Upper lobe of left lung (tissue), 6 donors: Measurements from ENCODE around the gene IDUA. TPM values are rescaled to one million over a fixed set of nuclear protein-coding genes. Genes with fewer than 3 reads are reported as not detected.
"Not testable (repeated sequence)": the region's sequence is repeated elsewhere in the genome, so short reads cannot be mapped to it uniquely, and the experiment has no call there.

Experiments
- ATAC-seq, 2 donors: fragments of 200-7000 bp; cut with Tn5 transposase; one replicate each; pipeline ENCODE4 v1.9.1; 2022; ENCODE audit warnings: mild to moderate bottlenecking in 2 of 2, moderate library complexity in 2 of 2; ENCODE audit not compliant: low FRiP score in 2 of 2
- DNase-seq, 2 donors: peaks; one replicate each; pipeline ENCODE4 v3.0.0-alpha.2; 2019 to 2020
- H3K27ac ChIP-seq, 4 donors: fragments of 200-600 bp; sonication (generic); one replicate each; pipeline ENCODE4 v1.5.1; 2016 to 2019
- H3K27me3 ChIP-seq, 4 donors: fragments of 200-600 bp; sonication (generic); one replicate each; pipeline ENCODE4 v1.5.1; 2017 to 2019
- H3K36me3 ChIP-seq, 4 donors: fragments of 200-600 bp; sonication (generic); one replicate each; pipeline ENCODE4 v1.5.1; 2016 to 2019
- H3K4me1 ChIP-seq, 4 donors: fragments of 200-600 bp; sonication (generic); one replicate each; pipeline ENCODE4 v1.5.1; 2018 to 2019
- H3K4me3 ChIP-seq, 4 donors: fragments of 200-600 bp; sonication (generic); one replicate each; pipeline ENCODE4 v1.5.1; 2017 to 2019; ENCODE audit warnings: mild to moderate bottlenecking in 2 of 4, moderate library complexity in 1 of 4
- H3K9me3 ChIP-seq, 4 donors: fragments of 200-600 bp; sonication (generic); one replicate each; pipeline ENCODE4 v1.5.1; 2018 to 2019
- CTCF ChIP-seq, 6 experiments: fragments of 450-650 bp in 4 of 6; fragments of 200-600 bp in 2 of 6; sonication (generic) in 2 of 6; IDR thresholded peaks; one replicate each; pipeline ENCODE4 v1.5.1; 2016 to 2019; ENCODE audit warnings: antibody characterized with exemption in 6 of 6
- EP300 ChIP-seq, 4 donors: sonication (generic); formaldehyde crosslinking; IDR thresholded peaks; one replicate each; pipeline ENCODE4 v1.5.1; 2017; ENCODE audit warnings: antibody characterized with exemption in 4 of 4, control low read depth in 2 of 4
- POLR2A ChIP-seq, 4 donors: fragments of 450-650 bp; IDR thresholded peaks; one replicate each; pipeline ENCODE4 v1.5.1; 2016 to 2017; ENCODE audit warnings: antibody characterized with exemption in 4 of 4, mild to moderate bottlenecking in 2 of 4
- POLR2AphosphoS5 ChIP-seq, 2 donors: sonication (generic); formaldehyde crosslinking; IDR thresholded peaks; one replicate each; pipeline ENCODE4 v1.5.1; 2017; ENCODE audit warnings: antibody characterized with exemption in 2 of 2
- WGBS, 2 donors: methylation state at CpG; one replicate each; pipeline ENCODE4 v1.1.5; 2017 to 2018; 5-methylcytosine and 5-hydroxymethylcytosine counted together
- total RNA-seq, 6 donors: library from RNA; depleted of rRNA in 4 of 6; stranded (reverse); fragments of >200 nt in 4 of 6; gene quantifications; one replicate each; pipeline versions ENCODE4 v1.1.0 to v1.2.1, GENCODE V29; 2016 to 2021
- donor health status: DM: no; HTN: no; CAD: no; lungs with moderate emphysema.
- donor health status: DM: no; HTN: yes; CAD: no; lungs with severe emphysema.

Gene IDUA
- total RNA-seq, 6 donors from 2014 or later: 13.5 to 152 (median 55.9) TPM

DNA sequence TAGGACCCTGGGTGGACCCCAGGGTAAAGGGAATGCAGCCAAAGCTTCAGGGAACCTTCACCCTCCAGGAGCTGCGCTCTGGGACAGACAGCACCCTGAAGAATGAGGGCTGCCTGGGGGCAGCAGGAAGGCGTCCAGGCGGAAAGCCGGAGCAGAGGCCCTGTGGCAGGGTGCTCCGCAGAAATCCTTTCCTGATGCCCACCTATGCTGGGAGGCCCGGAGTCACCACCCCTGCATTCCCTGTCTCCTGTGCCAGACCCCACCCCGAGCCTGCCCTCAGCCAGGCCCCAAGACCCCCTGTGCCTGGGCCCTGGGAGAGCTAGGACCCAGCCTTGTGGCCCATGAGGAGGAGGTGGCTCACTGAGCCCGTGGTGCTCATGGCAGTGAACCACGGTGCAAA is 12.2 kb upstream of the IDUA start:
- no peaks in the 10 kb centered on the region for H3K27me3 ChIP-seq
- no peak overlapping the region for H3K27ac ChIP-seq
- WGBS, 2 donors: 90 to 96% methylated on average over 8 to 9 of the region's 9 CpGs
- DNase-seq: peak in 1 of 2 donors; percentile 46
- no peaks in the 10 kb centered on the region for H3K36me3 ChIP-seq
- TF ChIP-seq EP300 (IDR thresholded peaks at IDR 0.05) (no peak), CTCF (IDR thresholded peaks at IDR 0.05) (no peak), POLR2AphosphoS5 (IDR thresholded peaks at IDR 0.05) (no peak), POLR2A (IDR thresholded peaks at IDR 0.05) (no peak)
- no peak overlapping the region for H3K4me3 ChIP-seq
- ATAC-seq: no peak
- H3K9me3 ChIP-seq: no peaks in the 10 kb centered on the region
- peaks cover 23 to 48% (median 28%) of the 10 kb centered on the region in 4 donors for H3K4me1 ChIP-seq

DNA sequence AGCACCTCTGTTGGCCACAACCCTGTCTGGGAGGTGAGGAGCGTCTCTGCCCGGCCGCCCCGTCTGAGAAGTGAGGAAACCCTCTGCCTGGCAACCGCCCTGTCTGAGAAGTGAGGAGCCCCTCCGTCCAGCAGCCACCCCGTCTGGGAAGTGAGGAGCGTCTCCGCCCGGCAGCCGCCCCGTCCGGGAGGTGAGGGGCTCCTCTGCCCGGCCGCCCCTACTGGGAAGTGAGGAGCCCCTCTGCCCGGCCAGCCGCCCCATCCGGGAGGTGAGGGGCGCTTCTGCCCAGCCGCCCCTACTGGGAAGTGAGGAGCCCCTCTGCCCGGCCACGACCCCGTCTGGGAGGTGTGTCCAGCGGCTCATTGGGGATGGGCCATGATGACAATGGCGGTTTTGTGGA is 10.8 kb upstream of the IDUA start:
- H3K4me3 ChIP-seq, H3K27me3 ChIP-seq, H3K27ac ChIP-seq, H3K36me3 ChIP-seq, ATAC-seq, H3K9me3 ChIP-seq: not testable (repeated sequence)
- WGBS, 2 donors: 97 to 100% methylated on average over 2 to 5 of the region's 25 CpGs
- peaks cover 22 to 43% (median 30%) of the 10 kb centered on the region in 4 donors for H3K4me1 ChIP-seq
- DNase-seq: peak in 1 of 2 donors; percentile 51

DNA sequence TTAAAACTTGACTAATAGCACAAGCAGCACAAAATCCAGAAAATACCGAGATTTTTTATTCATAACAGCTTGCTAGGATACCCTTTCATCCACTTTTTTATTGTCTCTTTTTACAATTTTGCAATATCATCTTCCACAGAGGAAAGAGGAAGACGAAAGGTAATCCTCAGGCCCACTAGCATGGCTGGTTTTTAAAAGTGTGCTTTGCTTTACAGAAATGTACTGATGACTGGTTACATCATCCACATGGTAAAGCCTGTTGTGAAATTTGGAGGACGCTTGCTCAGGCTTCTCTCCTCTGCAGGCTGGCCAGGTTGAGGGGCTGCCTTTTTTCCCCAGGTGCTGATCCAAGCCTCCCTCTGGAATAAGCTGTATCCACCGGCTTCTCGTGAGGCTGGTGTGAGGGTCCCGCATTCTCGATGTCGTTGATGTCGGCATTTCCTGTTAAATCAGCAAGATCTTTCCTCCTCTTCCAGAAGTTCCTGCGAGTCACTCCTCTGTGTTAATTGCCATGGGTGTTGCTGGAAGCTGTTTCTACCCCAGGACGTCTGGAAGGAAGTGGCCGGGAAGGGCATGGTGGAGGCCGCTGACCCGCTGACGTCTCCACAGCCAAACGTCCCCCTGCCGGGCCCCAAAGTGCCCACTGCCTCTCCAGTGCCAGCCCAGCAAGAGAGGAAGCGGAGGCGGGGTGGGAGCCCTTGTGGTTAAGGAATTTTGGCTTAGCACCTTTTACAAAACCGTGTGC is 7.7 kb upstream of the IDUA start:
- ATAC-seq: peak in 1 of 2 donors; percentile 49
- Histone ChIP-seq H3K36me3 (no peaks in the 10 kb centered on the region), H3K27ac (peak overlapping the region in 3 of 4 donors; percentile 15 to 62 (median 52)), H3K27me3 (no peaks in the 10 kb centered on the region), H3K4me1 (peaks cover 3 to 16% (median 9%) of the 10 kb centered on the region in 4 donors), H3K4me3 (no peak overlapping the region), H3K9me3 (no peaks in the 10 kb centered on the region)
- 36 to 39% methylated on average over 16 to 20 of the region's 20 CpGs for WGBS, 2 donors
- DNase-seq: peak in 1 of 2 donors; percentile 58
- no peak for TF ChIP-seq CTCF (IDR thresholded peaks at IDR 0.05)
- no peak for TF ChIP-seq POLR2AphosphoS5 (IDR thresholded peaks at IDR 0.05)
- TF ChIP-seq EP300 (IDR thresholded peaks at IDR 0.05): no peak
- no peak for TF ChIP-seq POLR2A (IDR thresholded peaks at IDR 0.05)

GRCh38 chr4:982291-982690 is 4.6 kb upstream of the IDUA start:
- Histone ChIP-seq H3K9me3 (no peaks in the 10 kb centered on the region), H3K4me3 (no peak overlapping the region), H3K27ac (no peak overlapping the region), H3K27me3 (no peaks in the 10 kb centered on the region), H3K36me3 (no peaks in the 10 kb centered on the region), H3K4me1 (peaks cover 19 to 38% (median 26%) of the 10 kb centered on the region in 4 donors)
- 91 to 94% methylated on average over 8 to 17 of the region's 17 CpGs for WGBS, 2 donors
- ATAC-seq: no peak
- DNase-seq: peak in 1 of 2 donors; percentile 53
- TF ChIP-seq CTCF (IDR thresholded peaks at IDR 0.05): no peak
- TF ChIP-seq POLR2A (IDR thresholded peaks at IDR 0.05): no peak
- no peak for TF ChIP-seq EP300 (IDR thresholded peaks at IDR 0.05)
- TF ChIP-seq POLR2AphosphoS5 (IDR thresholded peaks at IDR 0.05): no peak

DNA sequence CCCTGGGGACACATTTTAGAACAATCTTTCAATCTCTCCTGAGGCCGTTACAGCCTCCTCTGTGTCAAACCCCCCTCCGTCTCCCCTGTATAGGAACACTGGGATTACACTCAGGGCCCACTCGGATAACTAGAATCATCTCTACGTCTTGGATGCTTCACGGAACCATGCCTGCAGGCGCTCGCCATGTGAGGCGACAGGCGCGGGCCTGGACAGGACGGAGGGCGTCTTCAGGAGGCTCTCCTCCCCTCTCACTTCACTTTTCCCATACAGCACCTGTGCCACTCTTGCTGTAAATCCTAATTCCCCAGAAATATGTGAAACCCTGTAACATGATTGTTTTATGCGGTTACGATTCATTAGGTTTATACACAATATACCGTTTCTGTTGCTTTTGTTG is 4.0 kb upstream of the IDUA start:
- Histone ChIP-seq H3K4me1 (peaks cover 24 to 44% (median 31%) of the 10 kb centered on the region in 4 donors), H3K9me3 (no peaks in the 10 kb centered on the region), H3K27me3 (no peaks in the 10 kb centered on the region), H3K27ac (no peak overlapping the region), H3K36me3 (no peaks in the 10 kb centered on the region), H3K4me3 (no peak overlapping the region)
- DNase-seq (peak in 1 of 2 donors; percentile 50), ATAC-seq (no peak)
- TF ChIP-seq EP300 (IDR thresholded peaks at IDR 0.05) (no peak), CTCF (IDR thresholded peaks at IDR 0.05) (no peak), POLR2A (IDR thresholded peaks at IDR 0.05) (no peak), POLR2AphosphoS5 (IDR thresholded peaks at IDR 0.05) (no peak)
- 95 to 97% methylated on average over 15 of the region's 15 CpGs for whole genome bisulfite sequencing, 2 donors
